Measurements from ENCODE around the gene PAXX. TPM values are rescaled to one million over a fixed set of nuclear protein-coding genes. Genes with fewer than 3 reads are reported as not detected.
"Not testable (repeated sequence)": the region's sequence is repeated elsewhere in the genome, so short reads cannot be mapped to it uniquely, and the experiment has no call there.

The PAXX gene
- total RNA-seq, 2 donors from 2014 or later, result 29.9 to 81.0 TPM

- Histone ChIP-seq H3K27ac (peak overlapping the region; percentile 27), H3K9me3 (no peaks in the 10 kb centered on the region), H3K9ac (ENCODE audit: low read depth in 2 of 2, low read length in 2 of 2) (peak overlapping the region in 1 of 2 donors; percentile 43), H3K4me3 (peak overlapping the region; percentile 7), H3K36me3 (no peaks in the 10 kb centered on the region), H3K4me1 (peaks cover 24% of the 10 kb centered on the region), H3K27me3 (no peaks in the 10 kb centered on the region)
- intact Hi-C loops (cut with DNase I), result no loop called here
- DNase-seq, result no peak
- TF ChIP-seq CTCF (IDR thresholded peaks at IDR 0.05), result no peak
Measured at GRCh38 chr9:137032858-137033257, 40.6 kb downstream of the PAXX start.

GRCh38 chr9:137033481-137033880 is 41.3 kb downstream of the PAXX start:
- H3K36me3 ChIP-seq; DNase-seq; H3K27me3 ChIP-seq; intact Hi-C loops (cut with DNase I); H3K9me3 ChIP-seq; H3K27ac ChIP-seq; H3K9ac ChIP-seq (ENCODE audit: low read depth in 2 of 2, low read length in 2 of 2): not testable (repeated sequence)
- H3K4me3 ChIP-seq, result peak overlapping the region; percentile 7
- H3K4me1 ChIP-seq, result peaks cover 24% of the 10 kb centered on the region

- H3K9ac ChIP-seq (ENCODE audit: low read depth in 2 of 2, low read length in 2 of 2), result peak overlapping the region; percentile 24 to 38
- peak overlapping the region; percentile 66 for H3K27ac ChIP-seq
- H3K27me3 ChIP-seq, result no peaks in the 10 kb centered on the region
- no peak for TF ChIP-seq CTCF (IDR thresholded peaks at IDR 0.05)
- intact Hi-C loops (cut with DNase I), result no loop called here
- no peaks in the 10 kb centered on the region for H3K36me3 ChIP-seq
- peaks cover 22% of the 10 kb centered on the region for H3K4me1 ChIP-seq
- peak overlapping the region; percentile 9 for H3K4me3 ChIP-seq
- peak; percentile 68 for DNase-seq
- no peaks in the 10 kb centered on the region for H3K9me3 ChIP-seq
Measured at GRCh38 chr9:137034039-137034708, 42.0 kb downstream of the PAXX start.

GRCh38 chr9:137034709-137035506 is 42.7 kb downstream of the PAXX start:
- Histone ChIP-seq H3K27me3 (no peaks in the 10 kb centered on the region), H3K4me3 (peak overlapping the region; percentile 9), H3K9ac (ENCODE audit: low read depth in 2 of 2, low read length in 2 of 2) (peak overlapping the region; percentile 14 to 38), H3K36me3 (no peaks in the 10 kb centered on the region), H3K9me3 (no peaks in the 10 kb centered on the region), H3K27ac (peak overlapping the region; percentile 66), H3K4me1 (peaks cover 19% of the 10 kb centered on the region)
- TF ChIP-seq CTCF (IDR thresholded peaks at IDR 0.05), result peak; percentile 93
- intact Hi-C loops (cut with DNase I), result loop anchor here (5.0 kb wide), 1 partner anchor 248 kb away; no protein-coding TSS in a partner anchor
- peak; percentile 86 for DNase-seq

DNA sequence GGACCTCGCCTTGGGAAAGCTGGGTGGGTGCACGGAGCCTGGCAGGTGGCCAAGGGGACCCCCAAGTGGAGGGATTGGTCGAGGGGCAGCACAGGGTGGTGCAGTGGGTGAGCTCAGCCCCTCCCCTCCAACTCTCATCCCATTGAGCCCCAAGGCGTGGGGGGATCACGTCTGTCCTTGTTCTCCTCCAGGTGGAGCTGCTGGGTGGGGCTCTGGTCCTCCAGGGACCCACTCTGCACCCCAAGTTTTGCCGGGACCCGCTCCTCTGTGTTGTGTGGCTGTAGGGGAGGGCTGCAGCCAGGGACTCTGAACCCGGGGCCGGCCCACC is 43.2 kb downstream of the PAXX start:
- Histone ChIP-seq H3K4me1 (peaks cover 19% of the 10 kb centered on the region), H3K27me3 (no peaks in the 10 kb centered on the region), H3K36me3 (no peaks in the 10 kb centered on the region), H3K9ac (ENCODE audit: low read depth in 2 of 2, low read length in 2 of 2) (peak overlapping the region; percentile 8 to 14), H3K9me3 (no peaks in the 10 kb centered on the region), H3K4me3 (no peak overlapping the region), H3K27ac (peak overlapping the region; percentile 66)
- intact Hi-C loops (cut with DNase I), result loop anchor here (5.0 kb wide), 1 partner anchor 248 kb away; no protein-coding TSS in a partner anchor
- no peak for DNase-seq
- TF ChIP-seq CTCF (IDR thresholded peaks at IDR 0.05), result no peak

- Histone ChIP-seq H3K27ac (no peak overlapping the region), H3K4me3 (no peak overlapping the region), H3K27me3 (no peaks in the 10 kb centered on the region), H3K9me3 (no peaks in the 10 kb centered on the region), H3K36me3 (no peaks in the 10 kb centered on the region), H3K4me1 (peaks cover 19% of the 10 kb centered on the region), H3K9ac (ENCODE audit: low read depth in 2 of 2, low read length in 2 of 2) (no peak overlapping the region)
- TF ChIP-seq CTCF (IDR thresholded peaks at IDR 0.05), result no peak
- intact Hi-C loops (cut with DNase I), result loop anchor here (5.0 kb wide), 1 partner anchor 249 kb away; no protein-coding TSS in a partner anchor
- DNase-seq, result no peak
Measured at GRCh38 chr9:137035937-137036336, 43.7 kb downstream of the PAXX start.

Data from colonic mucosa (tissue), 4 donors.